K562 (cell line): Measurements from ENCODE around the gene ADGRF5. TPM values are rescaled to one million over a fixed set of nuclear protein-coding genes. Genes with fewer than 3 reads are reported as not detected.

ENCODE experiments used
- ATAC-seq: fragments of 200-7000 bp; cut with Tn5 transposase; 3 replicates; pipeline ENCODE4 v1.9.1; 2020; ENCODE audit warnings: moderate library complexity
- BruUV-seq: library from RNA; stranded (reverse); fragments of 400-500 nt; replicated peaks from 2 replicates; lab custom pipeline; 2021; lab: Mats Ljungman, UMichigan
- CTCF ChIA-PET: fragments of 300-600 bp; formaldehyde crosslinking; extraction: SDS; loops from one replicate; lab custom pipeline; 2021; ENCODE audit warnings: low intra/inter-chr PET ratio; lab: Yijun Ruan, JAX
- POLR2A ChIA-PET: fragments of 300-600, 350-650 bp; sonication (Branson Sonifier 250); formaldehyde crosslinking; extraction: SDS; loops from one replicate; lab custom pipeline; 2021; ENCODE audit warnings: antibody characterized with exemption, inconsistent platforms; lab: Yijun Ruan, JAX
- DNase-seq, 4 experiments: peaks; one replicate each; pipeline versions ENCODE4 v3.0.0 to v3.0.0-alpha.2; 2011 to 2018; ENCODE audit warnings: low spot score in 3 of 4, mixed read lengths in 3 of 4; ENCODE audit errors: extremely low read depth in 1 of 4
- FAIRE-seq: peaks from 2 replicates; lab custom pipeline; 2011; peaks lifted over from hg19 to GRCh38; lab: Jason Lieb, UNC
- H2AFZ ChIP-seq: 2 replicates; pipeline ENCODE4 v1.6.0; 2011; ENCODE audit warnings: low read depth, low read length, control low read depth, inconsistent platforms
- H3K27ac ChIP-seq: fragments of 200-600 bp; 3 replicates; pipeline ENCODE4 v1.8.0; 2011; ENCODE audit warnings: low read depth, mild to moderate bottlenecking, control low read depth, inconsistent platforms, low read length, moderate library complexity, mixed read lengths; ENCODE audit errors: extremely low read depth
- H3K27me3 ChIP-seq, 2 experiments: fragments of 300-600 bp in 1 of 2; 2 replicates in 1 of 2; 3 replicates in 1 of 2; pipeline versions ENCODE4 v1.6.0 to v1.8.0; 2011; ENCODE audit warnings: inconsistent platforms in 2 of 2, low read length in 2 of 2, mild to moderate bottlenecking in 1 of 2, mixed read lengths in 1 of 2, moderate library complexity in 1 of 2; ENCODE audit not compliant: control insufficient read depth in 2 of 2, insufficient read depth in 2 of 2
- H3K36me3 ChIP-seq: fragments of 300-600 bp; 3 replicates; pipeline ENCODE4 v1.8.0; 2011; ENCODE audit warnings: mild to moderate bottlenecking, low read length, inconsistent platforms; ENCODE audit not compliant: control insufficient read depth, insufficient read depth
- H3K4me1 ChIP-seq, 2 experiments: fragments of 200-600 bp in 1 of 2; replicated peaks in 1 of 2; 2 replicates in 1 of 2; 3 replicates in 1 of 2; pipeline versions ENCODE4 v1.5.1 to v1.8.0; 2011; ENCODE audit warnings: inconsistent platforms in 2 of 2, low read length in 2 of 2, mild to moderate bottlenecking in 1 of 2, mixed read lengths in 1 of 2, moderate library complexity in 1 of 2; ENCODE audit not compliant: control insufficient read depth in 2 of 2, insufficient read depth in 2 of 2
- H3K4me2 ChIP-seq: 2 replicates; pipeline ENCODE4 v1.6.1; 2011; ENCODE audit warnings: low read length, control low read depth, inconsistent platforms, mixed read lengths; ENCODE audit not compliant: insufficient read depth
- H3K4me3 ChIP-seq: fragments of 200-600 bp; sonication (generic), shearing (Covaris generic); 2 replicates; pipeline ENCODE4 v1.5.1; 2016; ENCODE audit warnings: control low read depth, inconsistent platforms
- H3K79me2 ChIP-seq: fragments of 200-600 bp; 3 replicates; pipeline ENCODE4 v1.8.0; 2011; ENCODE audit warnings: low read length, inconsistent platforms; ENCODE audit not compliant: control insufficient read depth, insufficient read depth
- H3K9ac ChIP-seq, 2 experiments: 2 replicates each; pipeline versions ENCODE4 v1.6.0 to v1.6.1; 2011; ENCODE audit warnings: low read depth in 2 of 2, low read length in 2 of 2, control low read depth in 1 of 2, inconsistent platforms in 1 of 2, mild to moderate bottlenecking in 1 of 2, mixed read lengths in 1 of 2; ENCODE audit not compliant: insufficient read depth in 1 of 2
- H3K9me1 ChIP-seq: one replicate; pipeline ENCODE4 v1.6.0; 2011; ENCODE audit warnings: inconsistent platforms, mild to moderate bottlenecking, low read length, moderate library complexity; ENCODE audit not compliant: control insufficient read depth, insufficient read depth
- H3K9me3 ChIP-seq: replicated peaks from 2 replicates; pipeline ENCODE4 v1.5.1; 2011; ENCODE audit warnings: low read depth, low read length, inconsistent platforms; ENCODE audit not compliant: control insufficient read depth, insufficient read depth
- H4K20me1 ChIP-seq: replicated peaks from 2 replicates; pipeline ENCODE4 v1.6.1; 2011; ENCODE audit warnings: low read length, inconsistent platforms, mixed read lengths; ENCODE audit not compliant: control insufficient read depth, insufficient read depth
- CEBPZ ChIP-seq: fragments of 150-350 bp; IDR thresholded peaks from 2 replicates; pipeline ENCODE4 v1.6.1; 2014; ENCODE audit warnings: low read depth, mild to moderate bottlenecking, low read length, borderline replicate concordance
- DNMT1 ChIP-seq: fragments of 450-650 bp; IDR thresholded peaks from 2 replicates; pipeline ENCODE4 v1.6.1; 2016; ENCODE audit warnings: antibody characterized with exemption, mild to moderate bottlenecking
- E4F1 ChIP-seq: fragments of 250-450 bp; sonication (Bioruptor Pico); IDR thresholded peaks from 2 replicates; pipeline ENCODE4 v1.5.0; 2021; ENCODE audit warnings: mild to moderate bottlenecking, borderline replicate concordance
- HMBOX1 ChIP-seq: sonication (generic); IDR thresholded peaks from 2 replicates; pipeline ENCODE4 v1.6.1; 2016
- ILF3 ChIP-seq: fragments of 450-650 bp; IDR thresholded peaks from 2 replicates; pipeline ENCODE4 v1.6.1; 2018; ENCODE audit warnings: antibody characterized with exemption, mild to moderate bottlenecking, moderate library complexity, borderline replicate concordance
- MNT ChIP-seq, 2 experiments: fragments of 450-650 bp; conservative IDR thresholded peaks; 2 replicates each; pipeline ENCODE4 v1.6.1; 2017; ENCODE audit warnings: mild to moderate bottlenecking in 2 of 2, moderate library complexity in 2 of 2
- MYNN ChIP-seq, 2 experiments: sonication (generic); formaldehyde crosslinking in 1 of 2; IDR thresholded peaks; 2 replicates each; pipeline versions ENCODE4 v1.5.0 to v1.6.1; 2016 to 2020; ENCODE audit warnings: antibody characterized with exemption in 1 of 2, missing genetic modification reagents in 1 of 2
- NFE2 ChIP-seq: IDR thresholded peaks from 2 replicates; pipeline ENCODE4 v1.6.1; 2014; ENCODE audit warnings: antibody characterized with exemption, low read depth
- POLR2AphosphoS2 ChIP-seq: IDR thresholded peaks from 2 replicates; pipeline ENCODE4 v1.6.1; 2012; ENCODE audit warnings: low read length, improper control_type of control experiment
- PTTG1 ChIP-seq: fragments of 450-650 bp; IDR thresholded peaks from 2 replicates; pipeline ENCODE4 v1.6.1; 2016; ENCODE audit warnings: low read depth, mild to moderate bottlenecking, missing genetic modification characterization, missing compliant biosample characterization
- SMAD2 ChIP-seq: fragments of 150-350 bp; IDR thresholded peaks from 2 replicates; pipeline ENCODE4 v1.6.1; 2014; ENCODE audit warnings: low read depth, mild to moderate bottlenecking, low read length
- TCF7L2 ChIP-seq: fragments of 150-350 bp; IDR thresholded peaks from 2 replicates; pipeline ENCODE4 v1.6.1; 2016; ENCODE audit warnings: low read depth, mild to moderate bottlenecking, low read length, moderate library complexity
- YBX1 ChIP-seq: fragments of 450-650 bp; IDR thresholded peaks from 2 replicates; pipeline ENCODE4 v1.7.1; 2016; ENCODE audit warnings: mild to moderate bottlenecking
- ZEB2 ChIP-seq: fragments of 450-650 bp; IDR thresholded peaks from 2 replicates; pipeline ENCODE4 v1.6.1; 2016
- ZNF586 ChIP-seq: fragments of 450-650 bp; formaldehyde crosslinking; conservative IDR thresholded peaks from 2 replicates; pipeline ENCODE4 v1.4.0; 2020; ENCODE audit warnings: mild to moderate bottlenecking, moderate library complexity
- ZSCAN32 ChIP-seq: fragments of 450-650 bp; formaldehyde crosslinking; IDR thresholded peaks from 2 replicates; pipeline ENCODE4 v1.4.0; 2020; ENCODE audit warnings: mild to moderate bottlenecking, moderate library complexity
- in situ Hi-C: fragments of 300-500 bp; cut with MboI; formaldehyde crosslinking; loops from 4 replicates; pipeline ENCODE4 v1.15.0; 2018; ENCODE audit warnings: inconsistent platforms, mixed read lengths
- intact Hi-C: fragments of 100-400 bp; cut with micrococcal nuclease; formaldehyde crosslinking; loops from 2 replicates; pipeline ENCODE4 v1.14.2; 2022
- polyA plus RNA-seq, 8 experiments: library from polyadenylated mRNA; depleted of rRNA in 4 of 8; stranded (reverse) in 5 of 8; unstranded in 3 of 8; fragments of >200 nt; fragmentation: Nextera tagmentation in 2 of 8; fragmentation: Illumina TruSeq in 1 of 8; extraction: Ambion mirVana in 2 of 8; extraction: Trizol in 1 of 8; gene quantifications; 2 replicates each; pipeline versions ENCODE4 v1.2.1 to v1.2.3, GENCODE V29; 2011 to 2014; ENCODE audit warnings: inconsistent platforms in 1 of 8, missing spikeins in 1 of 8
- total RNA-seq, 7 experiments: library from RNA; depleted of rRNA in 6 of 7; stranded (reverse); fragments of >200 nt in 6 of 7; fragmentation: Illumina TruSeq in 2 of 7; extraction: Trizol in 2 of 7; gene quantifications; 2 replicates each; pipeline versions ENCODE4 v1.2.1 to v1.2.3, GENCODE V29; 2011 to 2021; ENCODE audit warnings: low replicate concordance in 1 of 7

ADGRF5 gene
- total and polyA plus RNA-seq, 9 of the 15 experiments (the other 6 are each of a cell fraction or from before 2014, with no cell fraction given), result 0.07 TPM; not detected in 8

- Histone ChIP-seq H3K79me2 (no peaks in the 10 kb centered on the region), H3K27ac (no peak overlapping the region), H3K4me1 (no peaks in the 10 kb centered on the region), H2AFZ (no peak overlapping the region), H3K9ac (no peak overlapping the region), H4K20me1 (no peaks in the 10 kb centered on the region), H3K4me2 (no peak overlapping the region), H3K4me3 (no peak overlapping the region), H3K9me1 (no peaks in the 10 kb centered on the region), H3K36me3 (no peaks in the 10 kb centered on the region), H3K27me3 (peaks cover 0 to 7% of the 10 kb centered on the region in 2 experiments; a peak in 1 of 5 replicates), H3K9me3 (no peaks in the 10 kb centered on the region)
- intact Hi-C loops, result no loop called here
- no TSS peak for BruUV-seq
- no peak for TF ChIP-seq E4F1 (CRISPR knock-in tag)
- TF ChIP-seq NFE2, result no peak
- no peak for TF ChIP-seq ZSCAN32
- no peak for TF ChIP-seq ZEB2
- TF ChIP-seq ZNF586 (CRISPR knock-in tag), result no peak
- TF ChIP-seq MYNN (IDR thresholded peaks at IDR 0.05), result no peak
- TF ChIP-seq MYNN (CRISPR knock-in tag; IDR thresholded peaks at IDR 0.05), result no peak
- TF ChIP-seq TCF7L2, result no peak
- TF ChIP-seq HMBOX1, result no peak
- TF ChIP-seq PTTG1, result no peak
- TF ChIP-seq CEBPZ, result no peak
- TF ChIP-seq SMAD2, result no peak
- no peak for TF ChIP-seq MNT (conservative IDR thresholded peaks at IDR 0.05)
- no peak for TF ChIP-seq YBX1
- TF ChIP-seq DNMT1, result no peak
- TF ChIP-seq POLR2AphosphoS2, result no peak
- TF ChIP-seq ILF3, result no peak
- FAIRE-seq (no peak), ATAC-seq (no peak), DNase-seq (no peak)
- ChIA-PET CTCF (no interaction called here), POLR2A (interaction anchor here (0.6 to 0.9 kb wide), 2 partner anchors 54 to 149 kb away, joined by 3 to 4 read pairs; no protein-coding TSS in a partner anchor)
- in situ Hi-C loops, result no loop called here
Measured at GRCh38 chr6:46894433-46894832, 27.3 kb downstream of the ADGRF5 start.
